ENCODE results near the gene FOXP2.

Gene FOXP2

DNA sequence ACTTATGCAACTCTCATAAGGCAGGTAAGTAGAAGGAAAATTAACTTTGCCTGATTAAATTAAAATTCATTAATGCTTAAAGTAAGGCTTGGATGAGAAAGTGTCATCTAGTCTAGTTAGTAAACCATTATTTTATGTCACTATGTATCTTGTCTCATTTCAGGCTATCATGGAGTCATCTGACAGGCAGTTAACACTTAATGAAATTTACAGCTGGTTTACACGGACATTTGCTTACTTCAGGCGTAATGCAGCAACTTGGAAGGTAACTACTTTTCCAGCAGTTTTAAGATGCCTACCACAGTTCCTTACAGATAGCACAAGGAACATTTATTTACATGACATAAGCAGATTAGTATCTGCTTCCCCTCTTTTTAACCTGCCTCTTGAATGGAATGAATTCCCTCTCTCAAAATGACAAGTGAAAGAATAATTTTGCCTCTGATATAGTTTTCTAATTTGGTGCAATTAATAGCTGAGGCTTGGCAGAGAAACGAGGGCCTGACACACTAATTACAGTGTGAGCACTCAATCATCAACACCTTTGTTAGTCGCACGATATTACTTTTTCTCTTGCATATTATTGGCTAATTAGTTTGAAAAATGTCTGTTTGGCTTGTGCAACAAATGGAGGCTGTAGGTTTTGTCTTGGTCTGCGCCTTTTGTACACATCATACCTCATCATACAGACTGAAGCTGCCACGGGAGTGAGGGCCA, 245.0 kb downstream of the FOXP2 start:
- DNase-seq, result no peak

DNA sequence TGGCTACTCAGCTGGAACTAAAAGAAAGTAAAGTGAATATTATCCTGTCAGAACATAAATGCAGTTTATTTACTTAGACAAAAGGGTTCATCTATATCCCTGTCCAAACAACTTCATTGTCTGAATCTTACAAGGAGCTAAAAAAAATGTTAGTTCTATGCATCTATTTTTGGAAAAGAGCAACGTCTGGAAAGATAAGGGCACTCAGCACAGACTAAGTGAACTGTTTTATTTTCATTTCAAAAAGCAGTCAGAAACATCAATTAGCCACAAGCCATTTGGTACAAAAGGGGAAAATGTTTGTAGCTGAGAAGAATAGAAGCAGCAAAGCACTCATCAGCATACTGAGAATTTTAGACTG, 245.5 kb downstream of the FOXP2 start:
- DNase-seq, result peak; percentile 88

DNA sequence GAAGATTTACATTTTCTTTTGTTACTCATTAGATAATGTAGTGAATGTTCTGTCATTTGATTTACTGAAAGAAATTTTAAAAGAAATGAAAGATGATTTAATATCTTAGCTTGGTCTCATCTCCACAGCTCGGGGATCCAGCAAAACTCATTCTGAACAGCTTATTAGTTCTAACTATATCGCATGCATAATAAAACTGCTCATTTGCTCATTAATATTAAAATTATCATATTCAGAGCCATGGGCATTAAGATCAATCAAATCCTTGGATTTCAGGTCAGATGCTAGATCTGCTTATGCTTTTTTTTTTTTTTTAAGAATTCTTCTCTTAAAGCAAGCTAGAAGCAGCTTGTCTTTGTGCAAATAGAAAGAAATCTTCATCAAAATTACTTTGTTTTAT, 246.1 kb downstream of the FOXP2 start:
- DNase-seq, result no peak

DNA sequence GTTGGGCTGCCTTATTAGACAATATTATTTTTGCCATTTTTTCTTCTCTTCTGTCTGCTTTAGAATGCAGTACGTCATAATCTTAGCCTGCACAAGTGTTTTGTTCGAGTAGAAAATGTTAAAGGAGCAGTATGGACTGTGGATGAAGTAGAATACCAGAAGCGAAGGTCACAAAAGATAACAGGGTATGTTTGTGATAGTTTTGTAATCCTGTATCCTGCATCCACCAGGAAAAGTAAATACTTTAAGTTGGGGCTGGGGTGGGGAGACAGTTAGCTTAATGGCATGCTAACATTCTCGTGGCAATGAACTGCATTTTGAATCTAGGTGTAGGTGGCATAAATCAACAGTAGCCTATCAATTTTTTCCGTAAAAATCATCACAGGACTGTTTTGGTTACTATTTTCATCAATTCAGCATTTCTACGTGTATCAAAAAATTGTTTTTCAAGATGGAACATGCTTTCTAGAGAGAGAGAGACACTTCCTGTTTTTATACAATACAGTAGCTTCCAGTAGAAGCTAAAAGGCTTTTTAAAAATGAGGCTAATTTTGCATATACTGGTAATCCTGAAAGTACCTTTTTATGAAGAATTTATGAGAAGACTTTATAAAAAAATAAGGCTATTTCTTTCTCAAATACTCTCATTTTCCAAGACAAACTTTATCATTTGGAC, 247.5 kb downstream of the FOXP2 start:
- no peak for DNase-seq

DNA sequence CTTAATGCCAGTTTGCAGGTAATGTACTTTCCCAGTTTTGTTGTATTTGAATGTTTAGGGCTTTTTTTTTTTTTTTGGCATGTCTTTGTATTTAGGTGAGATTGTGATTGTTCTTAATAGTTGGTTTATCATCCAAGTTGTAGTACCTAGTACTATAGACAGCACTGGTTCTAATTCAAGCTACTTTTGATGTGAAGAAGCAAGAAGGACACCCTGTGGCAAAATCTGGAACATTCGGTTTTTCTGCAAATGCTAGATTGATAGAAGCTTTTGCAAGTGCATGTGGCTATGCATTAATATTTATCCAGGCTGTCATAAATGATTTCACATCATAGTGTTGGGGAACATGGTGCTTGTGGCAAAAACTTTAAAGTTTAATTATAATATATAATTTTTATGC, 248.9 kb downstream of the FOXP2 start:
- DNase-seq, result peak; percentile 11

DNA sequence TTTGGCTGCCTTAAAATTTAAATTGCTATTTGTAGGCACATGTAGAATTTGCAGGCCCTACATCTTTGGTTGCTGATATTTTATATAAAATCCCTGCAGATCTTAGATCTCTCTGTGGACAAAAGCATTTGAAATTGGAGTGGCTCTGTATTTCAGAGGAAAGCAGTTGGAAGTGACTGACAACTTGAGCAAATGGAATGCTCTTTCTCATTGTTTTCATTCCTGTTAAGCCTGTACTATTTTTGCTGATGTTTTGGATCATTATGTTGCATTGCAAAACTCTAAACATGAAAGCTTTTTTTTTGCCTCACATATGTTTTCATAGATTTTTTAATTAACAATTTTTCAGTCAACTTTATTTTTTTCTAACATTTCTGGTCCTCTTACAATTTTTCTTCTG, 256.1 kb downstream of the FOXP2 start:
- no peak for DNase-seq

DNA sequence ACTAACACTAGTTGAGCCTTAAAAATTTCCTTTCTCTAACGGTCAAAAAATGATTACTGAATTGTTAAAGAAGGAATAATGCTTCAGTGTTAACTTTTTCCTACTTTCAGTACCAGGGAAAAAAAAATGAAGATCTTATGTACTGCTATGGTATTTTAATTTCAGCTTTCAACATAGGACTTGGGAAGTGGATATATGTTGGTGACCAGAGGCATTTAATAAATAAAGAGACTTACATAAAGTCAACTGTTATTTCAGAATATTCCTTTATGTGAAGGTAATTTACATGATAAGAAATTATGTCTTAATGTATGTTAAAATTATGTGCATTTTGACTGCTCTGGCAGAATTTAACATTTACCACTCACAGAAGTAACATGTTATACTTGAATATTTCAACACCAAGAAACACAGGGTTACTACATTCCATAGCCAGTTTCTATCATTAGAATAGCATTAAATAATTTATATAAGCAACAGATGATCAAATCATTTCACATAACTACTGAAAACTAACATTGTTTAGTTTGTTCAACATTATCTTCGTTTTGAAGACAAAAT, 257.0 kb downstream of the FOXP2 start:
- DNase-seq, result no peak

DNA sequence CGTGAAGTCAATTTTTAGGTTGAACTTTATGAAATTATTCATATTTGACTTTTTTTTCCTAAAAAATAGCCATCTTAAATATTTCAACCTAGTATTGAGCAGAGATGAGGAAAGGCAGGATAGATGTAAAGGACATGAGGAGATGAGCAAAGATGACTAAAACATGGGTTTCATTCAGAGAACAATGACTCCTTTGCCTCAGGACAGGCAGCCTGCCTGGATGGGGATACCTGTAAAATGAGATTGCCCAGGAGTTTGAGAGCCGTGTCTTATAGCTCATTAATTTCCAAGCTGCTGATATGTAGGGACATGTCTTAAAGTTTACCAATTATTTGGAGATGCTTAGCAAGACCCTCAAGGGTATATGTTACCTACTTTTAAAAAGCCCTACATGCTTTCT, 263.5 kb downstream of the FOXP2 start:
- no peak for DNase-seq

DNA sequence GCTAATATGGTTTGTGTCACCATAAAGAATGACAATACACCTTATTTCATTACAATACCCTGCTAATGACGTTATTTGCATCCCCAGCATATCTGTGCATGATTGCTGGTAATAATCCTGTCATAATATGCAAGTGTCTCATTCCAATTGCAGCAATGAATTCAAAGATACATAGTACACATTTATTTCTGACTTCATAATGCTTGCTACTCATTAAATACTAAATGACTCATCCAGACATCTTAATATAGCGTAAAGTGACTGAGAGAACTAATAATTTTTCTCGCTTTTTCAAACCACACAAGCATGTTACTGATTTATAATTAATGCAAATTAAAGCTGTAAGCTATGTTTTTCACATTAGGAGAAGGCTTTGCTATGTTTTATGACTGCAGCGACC, 272.6 kb downstream of the FOXP2 start:
- DNase-seq, result no peak

DNA sequence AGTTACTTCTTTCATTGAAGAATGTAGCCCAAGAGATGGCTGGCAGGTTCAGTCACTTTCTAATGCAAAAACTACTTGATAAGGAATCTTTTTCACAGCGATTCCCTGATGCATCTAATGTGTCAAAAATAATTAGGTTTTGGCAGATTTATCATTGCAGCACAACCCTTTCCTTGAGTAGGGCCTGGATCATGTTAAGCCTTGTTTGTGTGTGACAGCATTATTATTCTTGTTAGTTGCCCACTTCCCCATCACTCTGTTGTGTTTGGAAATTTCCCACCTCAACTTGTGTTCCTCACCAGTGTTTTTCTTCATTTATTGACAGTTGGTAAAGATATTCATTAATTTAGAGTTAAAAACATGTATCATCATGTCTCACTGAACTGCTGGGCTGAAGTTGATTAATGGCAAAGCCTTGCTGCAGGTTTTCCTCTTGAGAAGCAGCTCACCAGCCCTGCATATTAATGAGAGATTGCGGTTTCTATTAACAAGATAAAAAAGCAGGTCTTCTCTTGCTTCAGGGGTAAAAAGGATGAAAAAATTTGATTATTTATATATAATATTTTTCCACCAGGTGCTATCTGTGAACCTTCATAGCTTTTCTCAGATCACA, 273.9 kb downstream of the FOXP2 start:
- DNase-seq, result no peak

DNA sequence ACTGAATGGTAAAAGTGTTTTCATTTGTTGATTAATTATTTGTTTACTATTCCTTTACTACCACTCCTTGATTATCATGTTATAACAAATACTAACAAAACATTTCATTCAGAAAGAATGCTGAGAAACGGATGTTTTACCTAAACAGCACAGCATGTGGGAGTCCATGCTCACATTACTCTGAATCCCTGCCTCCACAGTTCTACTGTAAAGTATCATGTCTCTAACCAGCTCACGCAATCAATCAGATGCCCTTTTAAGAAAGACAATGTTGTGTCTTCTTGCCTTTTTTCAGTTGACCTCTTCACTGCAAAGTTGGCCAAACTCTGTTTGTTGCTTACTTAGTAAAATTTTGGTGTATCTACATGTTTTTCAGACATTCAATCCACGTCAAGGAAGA, 274.8 kb downstream of the FOXP2 start:
- DNase-seq, result no peak

DNA sequence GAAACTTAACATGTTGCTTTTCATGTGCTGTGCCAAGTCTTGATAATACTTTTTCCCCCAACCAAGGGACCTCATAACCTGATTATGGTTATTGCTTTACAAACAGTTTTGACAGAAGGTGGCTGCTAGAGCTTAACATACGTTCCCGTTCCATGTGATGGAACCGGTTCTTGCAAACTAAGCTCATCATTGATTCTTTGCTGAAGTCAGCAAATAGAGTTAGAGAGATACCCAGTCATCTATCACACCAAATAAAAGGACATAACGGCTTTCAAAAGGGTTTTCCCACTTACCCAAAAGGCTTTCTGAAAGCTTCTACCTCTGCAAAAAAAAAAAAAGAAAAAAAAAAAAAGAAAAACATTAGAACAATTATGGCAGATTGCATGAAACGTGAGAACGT, 277.0 kb downstream of the FOXP2 start:
- no peak for DNase-seq

DNA sequence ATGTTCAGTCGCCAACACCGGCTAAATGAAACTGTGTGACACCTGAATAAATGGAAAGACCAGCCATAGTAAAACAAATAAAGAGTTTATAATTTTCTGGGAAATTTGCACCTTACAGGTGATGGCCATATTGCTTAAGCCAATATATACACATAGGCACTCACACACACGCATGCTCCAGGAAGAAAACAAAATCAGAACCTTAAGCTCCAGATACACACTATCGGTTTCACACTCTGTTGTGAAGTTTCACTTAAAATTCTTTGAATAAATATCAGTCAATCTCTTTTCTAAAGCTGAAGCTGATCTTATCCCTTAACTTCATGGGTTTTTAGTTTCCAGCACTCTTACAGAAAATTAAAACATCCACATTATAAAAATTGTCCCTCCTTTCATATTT, 280.6 kb downstream of the FOXP2 start:
- DNase-seq, result no peak

DNA sequence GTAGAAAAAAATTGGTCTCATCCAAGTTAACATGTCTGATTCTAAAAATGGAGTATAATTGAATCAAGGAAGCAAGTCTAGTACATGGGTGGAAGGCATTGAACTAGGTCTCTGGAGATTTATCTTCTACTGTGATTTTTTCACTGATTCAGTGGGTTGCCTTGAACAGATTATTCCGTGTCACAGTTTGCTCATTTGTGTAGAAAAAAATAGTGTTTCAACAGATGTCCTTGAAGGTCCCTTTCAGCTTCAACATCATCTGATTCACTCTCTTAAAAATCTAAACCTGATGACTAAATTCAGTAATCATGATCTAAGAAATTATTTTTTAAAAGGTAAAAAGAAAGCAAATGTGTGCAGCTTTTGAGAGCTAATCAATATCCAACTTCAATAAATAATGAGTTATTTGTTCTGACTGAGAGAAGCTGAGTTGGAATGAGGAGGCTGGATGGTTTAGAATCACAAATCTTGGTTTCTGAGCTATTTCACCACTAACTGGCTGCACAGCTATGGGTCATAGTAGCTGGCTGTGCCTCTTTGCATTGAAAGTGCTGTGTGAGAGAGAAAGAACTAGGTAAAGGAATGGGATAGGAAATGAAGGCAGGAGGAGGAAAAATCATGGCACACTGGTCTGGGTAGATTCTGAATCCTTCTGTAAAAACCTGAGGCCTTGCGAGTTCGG, 285.8 kb downstream of the FOXP2 start:
- DNase-seq, result no peak

DNA sequence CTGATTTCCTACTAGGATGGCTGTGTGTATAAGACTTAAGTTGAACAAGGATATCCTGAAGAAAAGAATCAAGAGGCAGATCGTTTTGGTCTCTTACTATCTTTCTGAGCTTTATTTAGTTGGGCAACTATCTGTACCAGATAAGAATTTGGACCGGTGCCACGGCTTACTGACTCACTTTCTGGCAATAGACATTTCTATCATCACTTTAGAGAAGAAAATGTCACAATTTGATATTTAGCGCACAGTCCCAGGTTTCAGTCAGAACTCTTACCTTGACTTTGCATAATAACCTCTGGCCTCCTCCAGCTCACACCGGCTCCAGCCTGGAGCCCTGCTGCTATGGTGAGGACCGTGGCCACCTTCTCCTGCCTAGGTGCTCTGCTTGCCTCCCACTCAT, 289.1 kb downstream of the FOXP2 start:
- DNase-seq, result no peak

DNA sequence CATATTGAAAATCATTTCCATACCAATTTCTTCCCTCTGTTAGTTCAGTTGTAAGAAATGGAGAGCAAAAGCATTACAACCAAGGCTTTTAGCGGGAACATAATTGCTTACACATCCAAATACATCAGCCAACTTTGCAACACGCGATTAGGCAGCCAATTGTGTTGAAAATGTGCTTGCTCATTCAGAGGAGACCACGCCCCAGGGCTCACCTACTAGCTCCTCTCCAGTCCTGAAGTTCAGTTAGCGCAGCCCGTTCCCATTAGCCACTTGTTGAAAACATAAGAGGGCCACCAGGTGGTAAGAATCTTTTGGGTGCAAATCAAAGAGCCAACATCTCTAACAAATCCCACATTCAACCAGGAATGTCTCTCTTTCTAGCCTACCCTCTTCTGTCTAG, 294.0 kb downstream of the FOXP2 start:
- DNase-seq, result peak; percentile 39

DNA sequence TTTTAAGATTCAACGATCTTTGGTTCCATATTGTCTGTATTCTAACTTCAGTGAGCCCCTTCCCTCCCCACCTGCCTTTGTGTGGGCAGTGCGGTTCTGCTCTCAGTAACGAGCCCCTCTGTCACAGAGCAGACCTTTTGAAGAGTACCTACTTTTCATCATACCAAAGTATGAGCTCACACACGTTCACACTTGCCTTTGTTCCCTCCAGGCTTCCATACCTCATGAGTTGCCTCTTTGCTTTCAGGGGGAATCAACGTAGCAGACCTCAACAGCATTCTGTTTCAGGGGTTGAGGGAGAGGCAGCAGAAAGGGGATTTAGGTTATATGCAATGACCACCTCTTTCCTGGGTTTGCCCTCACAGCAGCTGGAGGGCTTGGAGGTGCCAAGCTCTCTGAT, 295.9 kb downstream of the FOXP2 start:
- no peak for DNase-seq

DNA sequence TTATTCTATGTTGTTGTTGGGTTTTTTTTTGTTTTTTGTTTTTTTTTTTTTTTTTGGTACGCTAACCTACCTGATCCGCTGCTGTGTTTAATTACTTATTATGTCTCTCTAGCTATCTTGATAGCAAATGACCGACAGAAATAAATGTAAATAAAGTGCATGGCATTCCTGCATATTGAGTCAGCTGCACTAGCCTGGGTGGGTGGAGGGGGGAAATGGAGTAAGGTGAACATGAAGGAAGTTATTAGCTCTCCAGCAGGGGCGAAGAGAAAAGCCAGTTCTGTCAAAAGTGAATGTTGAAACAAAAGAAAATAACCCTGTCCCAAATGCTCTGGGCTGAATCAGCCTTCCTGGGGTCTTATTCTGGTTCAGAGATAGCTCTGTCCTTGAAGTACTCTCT, 296.6 kb downstream of the FOXP2 start:
- DNase-seq, result no peak

DNA sequence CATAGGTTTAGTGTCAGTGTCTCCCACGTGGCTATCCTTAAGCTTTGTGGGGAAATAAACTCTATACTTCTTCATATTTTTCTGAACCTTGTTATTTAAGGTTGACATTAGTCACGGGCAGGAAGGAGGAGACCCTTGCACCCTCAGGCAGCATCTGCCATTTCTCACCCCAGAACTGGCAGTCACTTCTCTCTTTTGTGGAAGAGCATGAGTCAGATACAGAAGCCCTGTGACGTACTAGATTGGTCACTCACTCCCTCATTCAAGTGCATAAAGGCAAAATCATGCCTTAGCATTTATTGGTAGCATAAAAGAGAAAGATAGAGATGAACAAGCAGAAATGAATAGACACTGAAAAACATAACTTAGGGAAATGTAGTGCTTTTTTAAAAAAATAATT, 301.3 kb downstream of the FOXP2 start:
- DNase-seq, result no peak

DNA sequence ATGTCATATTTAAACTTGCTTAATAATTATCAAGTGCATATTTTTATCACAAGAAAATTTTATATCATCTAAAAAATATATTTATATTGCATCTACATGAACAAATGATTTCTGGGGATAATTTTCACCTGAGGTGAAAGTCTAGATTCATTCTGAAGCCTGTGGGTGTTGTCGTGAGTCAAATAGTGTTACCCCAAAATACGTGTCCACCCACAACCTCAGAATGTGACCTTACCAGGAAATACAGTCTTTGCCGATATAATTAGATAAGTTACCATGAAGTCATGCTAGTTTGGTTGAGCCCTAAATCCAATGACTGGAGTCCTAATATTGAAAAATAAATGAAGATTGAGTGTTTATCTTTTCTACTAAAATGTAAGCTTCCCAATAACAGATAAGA, 304.2 kb downstream of the FOXP2 start:
- no peak for DNase-seq

DNA sequence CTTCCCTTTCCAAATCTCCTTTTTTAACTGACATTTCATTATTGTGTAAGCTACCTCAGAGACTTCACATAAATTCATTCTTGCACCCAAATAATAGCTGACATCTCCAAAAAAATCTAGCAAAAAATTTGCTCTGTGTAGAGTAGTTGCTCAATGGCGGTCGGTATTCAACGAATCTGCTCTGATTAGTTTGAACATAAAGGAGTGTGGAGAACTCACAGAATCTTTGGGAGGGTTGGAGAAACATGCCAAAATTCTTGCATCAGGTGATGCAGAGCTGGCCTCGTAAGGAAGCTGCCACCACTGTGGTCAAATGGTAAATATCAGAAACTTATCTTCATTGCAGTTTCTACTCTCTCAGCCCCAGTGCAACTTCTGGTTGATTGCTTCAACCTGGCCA, 306.1 kb downstream of the FOXP2 start:
- DNase-seq, result no peak

DNA sequence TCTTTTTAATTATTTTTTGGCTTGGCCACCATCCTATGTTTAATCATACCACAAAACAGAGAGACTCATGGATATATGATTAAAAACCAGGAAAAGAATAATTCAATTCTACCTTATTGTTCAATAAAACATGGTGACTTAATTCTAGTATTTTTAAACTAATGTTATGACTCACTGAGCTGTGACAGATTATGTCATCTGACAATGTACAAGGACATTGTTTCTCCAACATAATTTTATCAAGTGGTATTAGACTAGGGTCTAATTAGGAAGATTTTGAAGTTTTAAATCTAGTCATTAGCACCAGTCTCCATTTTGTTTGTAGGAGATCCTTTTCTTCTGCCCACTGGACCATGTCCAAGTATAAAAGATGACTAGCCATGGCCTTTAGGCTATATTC, 307.9 kb downstream of the FOXP2 start:
- DNase-seq, result no peak

DNA sequence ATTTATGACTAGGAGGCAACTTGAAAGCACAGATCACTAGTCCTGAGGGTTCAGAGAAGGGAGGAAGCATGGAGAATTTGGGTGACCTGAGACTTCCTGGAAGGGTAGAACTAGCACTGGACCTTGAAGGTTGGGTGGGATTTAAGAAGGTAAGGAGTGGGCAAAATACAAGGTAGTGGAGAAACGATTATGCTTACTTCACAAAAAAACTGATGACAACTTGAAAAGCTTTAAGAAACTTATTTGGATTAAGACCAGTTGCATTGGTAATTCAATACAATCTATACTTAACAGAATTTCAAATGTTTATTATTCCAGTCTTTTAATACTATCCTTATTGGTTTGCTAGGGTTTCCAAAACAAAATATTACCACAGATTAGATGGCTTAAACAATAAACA, 308.7 kb downstream of the FOXP2 start:
- DNase-seq, result no peak

DNA sequence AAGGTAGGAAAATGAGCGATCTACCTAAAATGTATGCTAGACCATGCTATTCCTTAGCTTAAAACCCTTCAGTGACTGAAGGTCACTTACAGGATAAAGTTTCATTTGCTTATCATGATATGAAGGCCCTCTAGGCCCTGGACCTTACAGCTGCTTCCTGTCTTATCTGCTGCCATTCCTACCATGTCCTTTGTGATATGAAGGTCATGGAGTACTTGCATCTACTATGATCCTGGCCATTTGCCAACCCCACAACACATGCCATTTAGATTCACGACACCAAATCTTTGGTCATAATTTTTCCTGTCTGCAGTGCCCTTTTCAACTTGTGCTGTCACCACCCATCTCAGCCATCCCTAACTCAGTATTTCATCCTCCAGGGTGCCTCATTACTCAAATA, 325.5 kb downstream of the FOXP2 start:
- DNase-seq, result no peak
